Lung (tissue), 12 donors: Measurements from ENCODE around the gene LSMEM2. TPM values are rescaled to one million over a fixed set of nuclear protein-coding genes. Genes with fewer than 3 reads are reported as not detected.

Source experiments
- ATAC-seq: fragments of 200-7000 bp; cut with Tn5 transposase; one replicate; pipeline ENCODE4 v1.9.1; 2020; ENCODE audit warnings: moderate number of reproducible peaks; ENCODE audit not compliant: insufficient read depth, low FRiP score
- DNase-seq, 3 donors: peaks; one replicate each; pipeline ENCODE4 v3.0.0-alpha.2; 2013 to 2017
- H3K27ac ChIP-seq, 2 donors: one replicate each; pipeline ENCODE4 v1.5.1; 2013; ENCODE audit warnings: mild to moderate bottlenecking in 2 of 2, moderate library complexity in 2 of 2, control low read depth in 1 of 2, inconsistent platforms in 1 of 2, low read depth in 1 of 2, low read length in 1 of 2
- H3K27me3 ChIP-seq, 3 donors: one replicate each; pipeline ENCODE4 v1.5.1; 2013; ENCODE audit warnings: low read length in 2 of 3; ENCODE audit not compliant: control insufficient read depth in 3 of 3, insufficient read depth in 3 of 3
- H3K36me3 ChIP-seq, 4 donors: one replicate each; pipeline ENCODE4 v1.5.1; 2013; ENCODE audit warnings: low read length in 4 of 4, mild to moderate bottlenecking in 1 of 4, moderate library complexity in 1 of 4; ENCODE audit not compliant: control insufficient read depth in 4 of 4, insufficient read depth in 4 of 4
- H3K4me1 ChIP-seq, 5 donors: one replicate each; pipeline ENCODE4 v1.5.1; 2013; ENCODE audit warnings: low read length in 5 of 5, mild to moderate bottlenecking in 2 of 5, moderate library complexity in 1 of 5; ENCODE audit not compliant: control insufficient read depth in 5 of 5, insufficient read depth in 5 of 5
- H3K4me3 ChIP-seq: one replicate; pipeline ENCODE4 v1.5.1; 2013; ENCODE audit warnings: mild to moderate bottlenecking, control low read depth, moderate library complexity
- H3K9ac ChIP-seq, 2 donors: one replicate each; pipeline ENCODE4 v1.5.1; 2013; ENCODE audit warnings: low read length in 2 of 2, control low read depth in 1 of 2; ENCODE audit not compliant: insufficient read depth in 1 of 2
- H3K9me3 ChIP-seq, 4 donors: one replicate each; pipeline ENCODE4 v1.5.1; 2013; ENCODE audit warnings: low read length in 3 of 4, mild to moderate bottlenecking in 1 of 4, moderate library complexity in 1 of 4; ENCODE audit not compliant: control insufficient read depth in 4 of 4, insufficient read depth in 3 of 4
- CTCF ChIP-seq: IDR thresholded peaks from 2 replicates; pipeline ENCODE4 v1.5.1; 2012; ENCODE audit warnings: mild to moderate bottlenecking; ENCODE audit errors: control extremely low read depth, extremely low read depth
- WGBS, 2 donors: extraction: QIAGEN DNeasy Blood & Tissue Kit; methylation state at CpG; one replicate each; pipeline ENCODE4 v1.1.7; 2013; 5-methylcytosine and 5-hydroxymethylcytosine counted together
- polyA plus RNA-seq, 2 donors: library from polyadenylated mRNA; stranded (reverse); fragments of 200-250 nt; gene quantifications; one replicate each; pipeline ENCODE4 v1.2.1, GENCODE V29; 2013
- total RNA-seq, 2 donors: library from RNA; depleted of rRNA in 1 of 2; stranded (reverse); fragments of >200 nt in 1 of 2; gene quantifications; one replicate each; pipeline ENCODE4 v1.2.1, GENCODE V29; 2014 to 2021
- donor health status: control.
- donor health status: control.
- donor health status: Bipolar disorder and iron deficiency.
- donor health status: healthy.
- donor health status: DM: yes; HTN: yes; CAD: no.

The LSMEM2 gene
- total and polyA plus RNA-seq, 4 donors: 0.10 to 0.49 (median 0.12) TPM; not detected in 1

- Histone ChIP-seq H3K27ac (peak overlapping the region in 1 of 2 donors; percentile 44), H3K27me3 (no peaks in the 10 kb centered on the region), H3K9ac (no peak overlapping the region), H3K36me3 (peaks cover 0 to 6% (median 0%) of the 10 kb centered on the region in 4 donors), H3K4me1 (peaks cover 0 to 66% (median 30%) of the 10 kb centered on the region in 5 donors), H3K4me3 (no peak overlapping the region), H3K9me3 (no peaks in the 10 kb centered on the region)
- DNase-seq (peak in 1 of 3 donors; percentile 34), ATAC-seq (no peak)
- TF ChIP-seq CTCF: no peak
- WGBS, 2 donors: 67 to 71% methylated on average over 6 of the region's 6 CpGs
Measured at GRCh38 chr3:50263478-50264382, 15.2 kb upstream of the LSMEM2 start.

GRCh38 chr3:50264383-50264963 lies 14.4 kb upstream of the LSMEM2 start:
- peaks cover 0 to 72% (median 34%) of the 10 kb centered on the region in 5 donors for H3K4me1 ChIP-seq

GRCh38 chr3:50264964-50265485 lies 13.9 kb upstream of the LSMEM2 start:
- no peak for TF ChIP-seq CTCF
- WGBS, 2 donors: 63 to 70% methylated on average over 7 of the region's 7 CpGs
- peak overlapping the region; percentile 55 to 91 for H3K27ac ChIP-seq
- no peak overlapping the region for H3K4me3 ChIP-seq
- no peaks in the 10 kb centered on the region for H3K36me3 ChIP-seq
- ATAC-seq: no peak
- peak in 1 of 3 donors; percentile 27 for DNase-seq
- H3K4me1 ChIP-seq: peaks cover 0 to 73% (median 34%) of the 10 kb centered on the region in 5 donors
- no peaks in the 10 kb centered on the region for H3K9me3 ChIP-seq
- H3K27me3 ChIP-seq: no peaks in the 10 kb centered on the region
- H3K9ac ChIP-seq: peak overlapping the region; percentile 57 to 81

More at GRCh38 chr3:50264383-50264963, 14.4 kb upstream of the LSMEM2 start:
- ATAC-seq (peak; percentile 36), DNase-seq (peak; percentile 94 to 96 (median 96))
- Histone ChIP-seq H3K27me3 (no peaks in the 10 kb centered on the region), H3K9me3 (no peaks in the 10 kb centered on the region), H3K27ac (peak overlapping the region; percentile 44 to 55), H3K36me3 (no peaks in the 10 kb centered on the region), H3K9ac (no peak overlapping the region), H3K4me3 (no peak overlapping the region)
- no peak for TF ChIP-seq CTCF
- WGBS, 2 donors: 39 to 61% methylated on average over 6 to 7 of the region's 7 CpGs
